HCT116 (cell line): ENCODE data around the gene FBXO11. TPM values are rescaled to one million over a fixed set of nuclear protein-coding genes. Genes with fewer than 3 reads are reported as not detected.

ENCODE experiments used
- ATAC-seq: fragments of 200-7000 bp; cut with Tn5 transposase; 2 replicates; pipeline ENCODE4 v1.9.1; 2020; ENCODE audit warnings: mild to moderate bottlenecking, moderate library complexity
- BruUV-seq: library from RNA; stranded (reverse); fragments of 400-500 nt; replicated peaks from 2 replicates; lab custom pipeline; 2021; lab: Mats Ljungman, UMichigan
- CTCF ChIA-PET: fragments of 300-600 bp; sonication (Branson Sonifier 250); formaldehyde crosslinking; loops from one replicate; lab custom pipeline; 2021; ENCODE audit warnings: antibody characterized with exemption; lab: Charles Lee
- POLR2A ChIA-PET: fragments of 300-600, 350-600 bp; sonication (Branson Sonifier 250); formaldehyde crosslinking; loops from one replicate; lab custom pipeline; 2021; ENCODE audit warnings: antibody characterized with exemption; lab: Charles Lee
- RAD21 ChIA-PET, 2 experiments: fragments of 300-600 bp; sonication (Branson Sonifier 250); formaldehyde crosslinking; loops; one replicate each; lab custom pipeline; 2023; ENCODE audit warnings: low total read pairs in 2 of 2; ENCODE audit not compliant: uncharacterized antibody in 2 of 2, unreplicated experiment in 2 of 2, low non-redundant PET in 1 of 2; lab: Charles Lee
- DNase-seq: peaks from one replicate; pipeline ENCODE4 v3.0.0-alpha.2; 2010; ENCODE audit warnings: low read depth, low spot score
- H2AFZ ChIP-seq: fragments of 200-600 bp; shearing (Covaris generic), sonication (generic); 2 replicates; pipeline ENCODE4 v1.6.1; 2017; ENCODE audit warnings: low read depth, mixed run types, mixed read lengths, antibody characterized with exemption, low read length; ENCODE audit not compliant: poor library complexity, severe bottlenecking
- H3K27ac ChIP-seq: 2 replicates; pipeline ENCODE4 v1.5.1; 2012; ENCODE audit warnings: low read depth, low read length
- H3K27me3 ChIP-seq: fragments of 200-600 bp; sonication (generic); 2 replicates; pipeline ENCODE4 v1.6.1; 2016; ENCODE audit warnings: mixed run types, low read length, mixed read lengths; ENCODE audit not compliant: insufficient read depth
- H3K36me3 ChIP-seq, 2 experiments: fragments of 200-500 bp in 1 of 2; fragments of 200-600 bp in 1 of 2; sonication (Bioruptor generic) in 1 of 2; sonication (generic) in 1 of 2; 2 replicates each; pipeline versions ENCODE4 v1.5.1 to v1.6.1; 2014 to 2016; ENCODE audit warnings: low read length in 2 of 2, inconsistent platforms in 1 of 2, mixed read lengths in 1 of 2, mixed run types in 1 of 2; ENCODE audit not compliant: insufficient read depth in 2 of 2, control insufficient read depth in 1 of 2
- H3K4me1 ChIP-seq, 2 experiments: fragments of 200-600 bp in 1 of 2; sonication (generic) in 1 of 2; 2 replicates each; pipeline versions ENCODE4 v1.5.1 to v1.6.1; 2012 to 2017; ENCODE audit warnings: low read length in 2 of 2, inconsistent platforms in 1 of 2, mild to moderate bottlenecking in 1 of 2, mixed read lengths in 1 of 2, mixed run types in 1 of 2, moderate library complexity in 1 of 2; ENCODE audit not compliant: insufficient read depth in 2 of 2, control insufficient read depth in 1 of 2
- H3K4me2 ChIP-seq: fragments of 200-600 bp; sonication (generic); 2 replicates; pipeline ENCODE4 v1.6.1; 2017; ENCODE audit warnings: mixed run types, low read length, mixed read lengths
- H3K4me3 ChIP-seq, 2 experiments: fragments of 200-600 bp in 1 of 2; sonication (generic) in 1 of 2; replicated peaks in 1 of 2; 2 replicates each; pipeline ENCODE4 v1.5.1; 2011 to 2016; ENCODE audit warnings: low read length in 2 of 2, control low read depth in 1 of 2, low read depth in 1 of 2, mild to moderate bottlenecking in 1 of 2, mixed read lengths in 1 of 2, mixed run types in 1 of 2
- H3K79me2 ChIP-seq: fragments of 200-600 bp; sonication (generic); 2 replicates; pipeline ENCODE4 v1.6.1; 2017; ENCODE audit warnings: mild to moderate bottlenecking, mixed run types, low read length, moderate library complexity, mixed read lengths; ENCODE audit not compliant: insufficient read depth
- H3K9ac ChIP-seq: fragments of 200-600 bp; sonication (generic); 2 replicates; pipeline ENCODE4 v1.6.1; 2016; ENCODE audit warnings: low read length, mixed read lengths
- H3K9me2 ChIP-seq: fragments of 200-600 bp; sonication (generic), shearing (Covaris generic); 2 replicates; pipeline ENCODE4 v1.6.1; 2017; ENCODE audit warnings: mixed run types, mild to moderate bottlenecking, moderate library complexity; ENCODE audit not compliant: insufficient read depth
- H3K9me3 ChIP-seq, 2 experiments: fragments of 200-500 bp in 1 of 2; fragments of 200-600 bp in 1 of 2; sonication (Bioruptor generic) in 1 of 2; sonication (generic) in 1 of 2; 2 replicates each; pipeline ENCODE4 v1.6.1; 2014 to 2017; ENCODE audit warnings: low read length in 2 of 2, mixed read lengths in 2 of 2, inconsistent platforms in 1 of 2, low read depth in 1 of 2, mild to moderate bottlenecking in 1 of 2, mixed run types in 1 of 2, moderate library complexity in 1 of 2; ENCODE audit not compliant: control insufficient read depth in 1 of 2, insufficient read depth in 1 of 2
- H4K20me1 ChIP-seq: fragments of 200-600 bp; sonication (generic), shearing (Covaris generic); 2 replicates; pipeline ENCODE4 v1.6.1; 2017; ENCODE audit warnings: mixed run types, mild to moderate bottlenecking, moderate library complexity; ENCODE audit not compliant: insufficient read depth
- CBX3 ChIP-seq: IDR thresholded peaks from 2 replicates; pipeline ENCODE4 v1.6.1; 2012; ENCODE audit warnings: low read depth
- EZH2 ChIP-seq: fragments of 200-600 bp; sonication (generic); IDR thresholded peaks from 2 replicates; pipeline ENCODE4 v1.6.1; 2017; ENCODE audit warnings: antibody characterized with exemption, mixed run types
- FOSL1 ChIP-seq: IDR thresholded peaks from 2 replicates; pipeline ENCODE4 v1.6.1; 2012; ENCODE audit warnings: low read depth
- REST ChIP-seq: IDR thresholded peaks from 2 replicates; pipeline ENCODE4 v1.6.1; 2012; ENCODE audit warnings: low read depth
- TCF7L2 ChIP-seq: IDR thresholded peaks from 2 replicates; pipeline ENCODE4 v1.7.0; 2011; ENCODE audit warnings: borderline replicate concordance, inconsistent platforms; ENCODE audit not compliant: insufficient read depth, insufficient read length; ENCODE audit errors: extremely low read depth
- YY1 ChIP-seq: IDR thresholded peaks from 2 replicates; pipeline ENCODE4 v1.6.1; 2011; ENCODE audit warnings: low read length, low read depth, moderate library complexity, mild to moderate bottlenecking; ENCODE audit not compliant: insufficient replicate concordance; ENCODE audit errors: extremely low read depth
- intact Hi-C: fragments of 100-400 bp; cut with micrococcal nuclease; formaldehyde crosslinking; loops from 2 replicates; pipeline ENCODE4 v1.10.0; 2022
- total RNA-seq: library from RNA; stranded (reverse); gene quantifications from one replicate; pipeline ENCODE4 v1.2.1, GENCODE V29; 2021; ENCODE audit not compliant: unreplicated experiment

Gene FBXO11
- total RNA-seq, 1 experiment from 2014 or later: 60.2 TPM

GRCh38 chr2:47872941-47873340 is 33.4 kb downstream of the FBXO11 start:
- DNase-seq (no peak), ATAC-seq (no peak)
- RAD21 ChIA-PET: no interaction called here
- Histone ChIP-seq H3K36me3 (no peaks in the 10 kb centered on the region), H3K79me2 (peaks cover 84% of the 10 kb centered on the region), H3K27ac (no peak overlapping the region), H2AFZ (no peak overlapping the region), H3K4me2 (no peak overlapping the region), H3K9ac (no peak overlapping the region), H3K9me3 (no peaks in the 10 kb centered on the region), H4K20me1 (no peaks in the 10 kb centered on the region), H3K4me3 (no peak overlapping the region), H3K4me1 (peaks cover 4 to 9% of the 10 kb centered on the region in 2 experiments; a peak in 3 of 4 replicates), H3K9me2 (no peaks in the 10 kb centered on the region), H3K27me3 (no peaks in the 10 kb centered on the region)
- TF ChIP-seq YY1: no peak
- TF ChIP-seq REST: no peak
- no peak for TF ChIP-seq EZH2
- TF ChIP-seq FOSL1: no peak
- TF ChIP-seq TCF7L2: no peak
- TF ChIP-seq CBX3: no peak
- BruUV-seq: no TSS peak
- CTCF ChIA-PET: no interaction called here
- intact Hi-C loops: no loop called here
- POLR2A ChIA-PET: no interaction called here
